Mammary microvascular endothelial cell (primary cell): ENCODE data around the gene ZNF155. TPM values are rescaled to one million over a fixed set of nuclear protein-coding genes. Genes with fewer than 3 reads are reported as not detected.

Experiments
- total RNA-seq: library from RNA; depleted of rRNA; stranded (reverse); fragments of >200 nt; gene quantifications from 2 replicates; pipeline ENCODE4 v1.2.3, GENCODE V29; 2015

The ZNF155 gene
- total RNA-seq: 2.6 and 6.1 TPM in 2 replicates

DNA sequence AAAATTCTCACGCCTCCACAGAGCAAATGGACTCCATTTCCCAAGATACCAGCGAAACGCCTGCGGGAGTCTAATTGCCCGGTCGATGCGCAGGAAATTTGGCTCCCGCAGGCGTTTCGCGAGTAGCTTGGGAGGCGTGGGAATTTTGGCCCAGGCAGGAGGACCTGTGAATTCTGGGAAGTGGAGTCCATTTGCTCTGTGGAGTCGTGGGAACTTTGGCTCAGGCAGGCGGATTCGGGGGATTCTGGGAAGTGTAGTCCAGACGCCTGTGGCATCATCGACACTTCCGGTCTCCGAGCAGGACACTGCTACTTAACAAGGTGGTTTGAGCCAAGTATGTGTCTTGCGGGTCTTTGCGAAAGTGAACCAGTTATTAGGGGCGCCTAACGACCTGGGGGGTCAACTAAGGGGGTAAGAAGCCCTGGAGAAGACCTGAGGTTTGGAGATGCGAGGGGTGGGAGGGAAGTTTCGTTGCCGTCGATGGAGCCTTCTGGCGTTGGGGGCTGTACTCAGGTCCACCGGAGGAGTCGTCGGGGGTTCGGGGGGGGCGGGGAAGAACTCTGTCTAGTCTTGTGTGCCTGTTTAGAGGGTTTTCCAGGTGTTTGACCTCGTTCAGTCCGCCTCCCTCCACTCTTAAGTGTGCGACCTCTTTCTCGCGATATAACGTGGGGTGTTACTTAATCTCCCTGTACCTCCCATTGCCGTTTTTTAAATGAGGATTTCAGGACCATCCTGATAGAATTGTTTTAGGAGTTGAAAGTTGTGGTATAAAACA lies at the start of gene ZNF155:
Gene ZNF155, plus strand, starts transcription at position 277 of the 775 bp plus-strand sequence. CDS start 4,356 bp downstream, outside the sequence.

DNA sequence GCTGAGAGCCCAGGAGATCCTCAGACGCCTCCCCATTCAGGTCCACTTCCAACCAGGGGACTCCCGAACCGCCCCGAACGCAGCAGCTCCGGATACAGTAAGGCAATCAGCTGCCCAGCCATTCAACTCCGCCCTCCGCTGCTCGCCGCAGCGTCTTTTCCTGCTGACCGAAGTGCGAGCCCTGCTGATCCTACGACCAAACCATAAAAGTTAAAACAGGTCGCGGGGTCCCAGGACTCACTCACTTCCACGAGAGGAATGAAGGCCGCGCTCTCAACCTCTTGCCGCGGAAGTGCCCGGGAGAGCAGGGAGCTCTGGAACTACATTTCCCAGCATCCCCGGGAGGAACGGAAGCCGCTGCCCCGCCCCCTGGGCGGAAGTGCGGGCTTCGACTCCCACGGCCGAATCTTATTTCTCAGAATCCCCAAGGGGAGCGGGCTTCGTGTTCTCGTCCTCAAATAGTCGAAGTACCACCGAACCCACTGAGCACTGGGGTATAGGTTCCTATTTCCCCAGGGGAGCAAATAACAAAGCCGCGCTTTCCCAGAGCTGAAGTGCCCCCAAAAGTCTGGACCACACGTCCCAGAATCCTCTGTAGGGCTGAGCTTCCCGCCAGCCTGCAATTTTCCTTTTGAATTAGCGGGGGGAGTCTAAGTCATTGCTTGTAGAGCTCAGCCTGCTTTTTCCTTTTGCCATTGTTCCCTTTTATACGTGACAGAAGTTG lies 48.8 kb upstream of the ZNF155 start, which contains the start of gene ZNF45:
Gene ZNF45, minus strand, starts transcription at position 298 of the 724 bp plus-strand sequence. CDS start 13,097 bp downstream, outside the sequence.

DNA sequence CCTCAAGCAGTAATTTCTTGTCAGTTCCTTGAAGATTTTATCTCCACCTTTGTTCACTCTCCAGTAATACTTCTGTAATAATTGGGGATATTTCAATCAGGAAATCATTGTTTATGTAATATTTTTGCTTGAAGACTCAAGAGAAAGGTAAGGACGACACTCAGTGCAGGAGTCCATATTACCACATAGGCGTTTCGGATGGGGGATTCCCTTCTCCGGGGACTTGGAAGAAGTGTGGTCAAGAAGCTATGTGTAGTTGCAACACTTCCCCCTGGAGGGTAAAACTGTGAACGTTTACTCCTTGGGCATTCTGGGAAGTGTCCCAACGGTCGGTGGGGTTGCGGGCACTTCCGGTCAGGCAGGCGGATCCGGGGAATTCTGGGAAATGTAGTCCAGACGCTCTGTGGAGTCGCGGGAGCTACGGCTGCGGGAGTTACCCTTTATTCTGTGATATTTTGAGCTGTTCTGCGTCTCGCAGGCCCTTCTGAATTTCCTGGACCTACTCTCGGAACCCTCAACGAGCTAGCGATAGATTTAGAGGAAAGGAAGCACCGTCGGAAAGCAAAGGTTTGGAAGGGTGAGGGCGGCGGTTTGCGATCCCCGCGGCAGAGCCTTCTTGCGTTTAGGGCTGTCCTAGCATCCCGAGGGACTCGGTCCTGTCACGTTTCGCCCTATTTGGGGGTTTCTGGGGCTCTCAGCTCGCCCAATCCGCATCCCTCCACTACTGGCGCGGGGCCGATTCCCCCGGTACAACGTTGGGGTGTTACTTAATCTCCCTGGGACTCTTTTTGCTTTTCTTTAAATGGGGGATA lies 32.9 kb upstream of the ZNF155 start, which contains the start of gene ZNF221:
Gene ZNF221, plus strand, starts transcription at position 395 of the 812 bp plus-strand sequence. CDS start 11,499 bp downstream, outside the sequence.

DNA sequence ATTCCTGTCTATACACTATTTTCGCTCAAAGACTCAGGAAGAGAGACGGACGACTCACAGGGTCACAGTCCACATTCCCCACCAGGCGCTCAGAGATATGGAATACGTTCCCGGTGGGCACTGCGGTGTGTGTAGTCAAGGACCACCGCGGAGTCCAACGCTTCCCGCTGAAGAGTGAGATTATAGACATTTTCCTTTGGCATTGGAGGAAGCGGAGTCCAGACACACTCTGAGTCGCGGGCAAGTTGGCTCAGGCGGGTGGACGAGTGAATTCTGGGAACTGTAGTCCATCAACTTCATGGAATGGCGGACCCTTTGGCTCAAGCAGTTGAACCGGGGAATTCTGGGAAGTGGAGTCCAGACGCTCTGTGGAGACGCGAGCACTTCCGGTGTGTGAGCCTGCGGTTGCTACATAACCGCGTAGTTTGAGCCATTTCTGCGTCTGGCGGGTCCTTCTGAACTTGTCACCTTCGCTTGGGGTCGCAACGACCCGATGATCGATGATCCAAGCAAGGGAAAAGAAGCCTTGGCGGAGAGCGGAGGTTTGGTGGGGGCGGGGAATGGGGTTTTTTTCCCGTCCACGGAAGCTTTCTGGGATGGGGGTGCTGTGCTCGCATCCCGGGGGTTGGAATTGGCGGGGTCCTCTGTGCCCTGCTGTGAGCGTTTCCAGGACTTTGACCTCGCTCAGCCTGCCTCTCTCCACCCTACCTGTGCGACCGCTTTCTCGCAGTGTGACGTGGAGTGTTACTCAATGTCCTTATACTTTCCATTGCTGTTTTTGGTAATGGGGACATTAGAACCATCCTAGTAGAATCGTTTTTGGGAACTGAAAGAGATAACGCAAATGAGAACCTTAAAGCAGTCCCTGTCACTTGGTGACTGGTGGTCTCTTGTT lies 18.8 kb downstream of the ZNF155 start, which contains the start of gene ZNF230:
Gene ZNF230, plus strand, starts transcription at position 392 of the 895 bp plus-strand sequence. CDS start 4,122 bp downstream, outside the sequence.

DNA sequence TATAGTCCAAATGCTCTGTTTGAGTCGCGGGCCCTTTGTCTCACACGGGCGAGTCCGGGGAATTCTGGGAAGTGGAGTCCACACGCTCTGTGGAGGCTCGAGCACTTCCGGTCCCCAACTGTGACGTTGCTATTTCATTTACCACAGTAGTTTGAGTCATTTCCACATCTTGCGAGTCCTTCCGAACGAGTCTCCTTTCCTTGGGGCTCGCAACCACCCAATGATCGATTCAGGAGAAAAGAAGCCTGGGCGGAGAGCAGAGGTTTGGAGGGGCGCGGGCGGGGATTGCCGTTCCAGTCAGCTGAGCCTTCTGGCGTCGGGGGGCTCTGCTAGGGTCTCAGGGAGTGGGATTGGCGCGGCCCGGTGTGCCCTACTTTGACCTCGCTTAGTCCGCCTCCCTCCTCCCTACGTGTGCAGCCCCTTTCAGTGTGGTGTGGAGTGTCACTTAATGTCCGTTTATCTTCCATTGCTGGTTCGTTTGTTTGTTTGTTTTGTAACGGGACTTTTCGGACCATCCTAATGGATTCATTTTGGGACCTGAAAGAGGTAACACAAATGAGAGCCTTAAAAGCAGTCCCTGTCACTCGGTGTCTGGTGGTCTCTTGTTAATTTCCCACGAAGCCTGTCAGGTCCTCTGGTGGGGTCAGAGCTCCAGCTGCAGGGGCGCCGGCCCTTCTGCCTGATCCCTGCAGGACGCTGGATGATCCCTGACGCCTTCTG lies 41.4 kb downstream of the ZNF155 start, which contains the start of gene ZNF222:
Gene ZNF222, plus strand, starts transcription at position 163 of the 720 bp plus-strand sequence. Its CDS starts 58 bp downstream, at position 221.

Other genes with a start within 250 kb of the ZNF155 start
- gene SMG9, start 229.2 kb upstream of the ZNF155 start, total RNA-seq: 12.0 and 16.7 TPM in 2 replicates
- gene KCNN4, start 203.2 kb upstream of the ZNF155 start, total RNA-seq: 1.3 and 3.2 TPM in 2 replicates
- gene LYPD5, start 181.7 kb upstream of the ZNF155 start, total RNA-seq: 2.4 and 3.9 TPM in 2 replicates
- 2.5 and 2.7 TPM in 2 replicates for gene ZNF283, start 156.9 kb upstream of the ZNF155 start, total RNA-seq
- 1.3 and 3.4 TPM in 2 replicates for gene ZNF404, start 100.2 kb upstream of the ZNF155 start, total RNA-seq
- gene ZNF45, start 48.9 kb upstream of the ZNF155 start, total RNA-seq: 4.3 and 6.8 TPM in 2 replicates
- gene ZNF221, start 33.0 kb upstream of the ZNF155 start, total RNA-seq: 2.4 and 3.3 TPM in 2 replicates
- gene ZNF230, start 18.8 kb downstream of the ZNF155 start, total RNA-seq: 0.94 and 1.4 TPM in 2 replicates
- 1.4 and 1.8 TPM in 2 replicates for gene ZNF222, start 41.2 kb downstream of the ZNF155 start, total RNA-seq
- gene ZNF223, start 67.8 kb downstream of the ZNF155 start, total RNA-seq: 2.3 and 2.5 TPM in 2 replicates
- 0.73 and 0.98 TPM in 2 replicates for gene ZNF284, start 88.0 kb downstream of the ZNF155 start, total RNA-seq
- 7.4 and 8.3 TPM in 2 replicates for gene ZNF224, start 110.2 kb downstream of the ZNF155 start, total RNA-seq
- 1.1 and 1.9 TPM in 2 replicates for gene ZNF225, start 129.2 kb downstream of the ZNF155 start, total RNA-seq
- 5.2 and 5.5 TPM in 2 replicates for gene ZNF234, start 157.4 kb downstream of the ZNF155 start, total RNA-seq
- gene ZNF226, start 180.9 kb downstream of the ZNF155 start, total RNA-seq: 7.9 and 15.5 TPM in 2 replicates
- gene ZNF227, start 228.3 kb downstream of the ZNF155 start, total RNA-seq: 3.1 and 5.6 TPM in 2 replicates